DOHH2 (cell line): ENCODE results near the gene UPF2.

Experiments used
- H3F3A ChIP-seq: fragments of 200-600 bp; sonication (generic), shearing (Covaris generic); 2 replicates; pipeline ENCODE4 v1.6.0; 2016; ENCODE audit warnings: antibody characterized with exemption, mild to moderate bottlenecking; ENCODE audit not compliant: control insufficient read depth, insufficient read depth
- H3K27ac ChIP-seq: fragments of 200-600 bp; sonication (generic); 2 replicates; pipeline ENCODE4 v1.5.1; 2014; ENCODE audit warnings: low read depth, mild to moderate bottlenecking, low read length, moderate library complexity
- H3K27me3 ChIP-seq: fragments of 200-600 bp; sonication (generic); 2 replicates; pipeline ENCODE4 v1.6.1; 2014; ENCODE audit warnings: mild to moderate bottlenecking, low read length, mixed read lengths; ENCODE audit not compliant: control insufficient read depth
- H3K36me3 ChIP-seq: fragments of 200-600 bp; sonication (generic); 2 replicates; pipeline ENCODE4 v1.6.1; 2014; ENCODE audit warnings: mild to moderate bottlenecking, low read length, moderate library complexity, mixed read lengths; ENCODE audit not compliant: control insufficient read depth
- H3K4me1 ChIP-seq: fragments of 200-600 bp; sonication (generic); 2 replicates; pipeline ENCODE4 v1.6.1; 2014; ENCODE audit warnings: mild to moderate bottlenecking, low read length, mixed read lengths; ENCODE audit not compliant: control insufficient read depth
- H3K4me2 ChIP-seq: fragments of 200-600 bp; sonication (generic); 2 replicates; pipeline ENCODE4 v1.6.0; 2014; ENCODE audit warnings: mild to moderate bottlenecking, low read length, moderate library complexity
- H3K4me3 ChIP-seq: fragments of 200-600 bp; sonication (generic); 2 replicates; pipeline ENCODE4 v1.5.1; 2014; ENCODE audit warnings: mild to moderate bottlenecking, low read length, mixed read lengths
- H3K79me2 ChIP-seq: fragments of 200-600 bp; sonication (generic); 2 replicates; pipeline ENCODE4 v1.6.1; 2014; ENCODE audit warnings: mild to moderate bottlenecking, low read length, mixed read lengths; ENCODE audit not compliant: control insufficient read depth
- H3K9me2 ChIP-seq: fragments of 200-600 bp; sonication (generic); replicated peaks from 2 replicates; pipeline ENCODE4 v1.6.1; 2014; ENCODE audit warnings: mild to moderate bottlenecking, low read length, mixed read lengths; ENCODE audit not compliant: control insufficient read depth
- H3K9me3 ChIP-seq: fragments of 200-600 bp; sonication (generic); 2 replicates; pipeline ENCODE4 v1.6.1; 2014; ENCODE audit warnings: antibody characterized with exemption, low read length, mixed read lengths; ENCODE audit not compliant: control insufficient read depth, insufficient read depth
- H4K20me1 ChIP-seq: fragments of 200-600 bp; sonication (generic); 2 replicates; pipeline ENCODE4 v1.6.0; 2014; ENCODE audit warnings: low read depth, mild to moderate bottlenecking, antibody characterized with exemption, low read length, moderate library complexity; ENCODE audit not compliant: control insufficient read depth, insufficient read depth
- EZH2phosphoT487 ChIP-seq: fragments of 200-600 bp; sonication (generic); IDR thresholded peaks from 2 replicates; pipeline ENCODE4 v1.6.1; 2017; ENCODE audit warnings: borderline replicate concordance, mild to moderate bottlenecking, antibody characterized with exemption, low read length, moderate library complexity, mixed read lengths
- TF ChIP-seq, protein P1 (sequence below): fragments of 200-600 bp; sonication (generic); IDR thresholded peaks from one replicate; pipeline ENCODE4 v1.5.1; 2014; ENCODE audit warnings: antibody characterized with exemption, mild to moderate bottlenecking, low read depth, low read length; ENCODE audit not compliant: poor library complexity, severe bottlenecking

Gene UPF2

DNA sequence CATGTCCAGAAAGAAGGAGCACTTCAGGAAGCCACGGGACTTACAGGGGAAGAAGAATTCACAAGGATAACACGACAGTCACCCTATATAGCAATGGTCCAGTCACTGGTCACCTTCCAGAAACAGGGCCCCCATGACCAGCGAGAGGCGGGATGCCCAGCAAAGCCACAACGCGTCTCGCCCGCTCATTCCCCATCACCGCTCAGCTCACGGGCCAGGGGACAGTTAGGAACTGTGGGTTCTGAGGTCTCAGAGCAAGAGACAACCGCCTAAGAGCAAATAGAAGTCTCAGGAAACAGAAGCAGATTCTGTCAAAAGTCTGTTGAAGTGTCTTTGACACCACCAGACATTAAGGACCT, 147.5 kb downstream of the UPF2 start:
- no peaks in the 10 kb centered on the region for H3K79me2 ChIP-seq
- H3K36me3 ChIP-seq, result no peaks in the 10 kb centered on the region
- no peak for TF ChIP-seq EZH2phosphoT487
- TF ChIP-seq, protein P1, sequence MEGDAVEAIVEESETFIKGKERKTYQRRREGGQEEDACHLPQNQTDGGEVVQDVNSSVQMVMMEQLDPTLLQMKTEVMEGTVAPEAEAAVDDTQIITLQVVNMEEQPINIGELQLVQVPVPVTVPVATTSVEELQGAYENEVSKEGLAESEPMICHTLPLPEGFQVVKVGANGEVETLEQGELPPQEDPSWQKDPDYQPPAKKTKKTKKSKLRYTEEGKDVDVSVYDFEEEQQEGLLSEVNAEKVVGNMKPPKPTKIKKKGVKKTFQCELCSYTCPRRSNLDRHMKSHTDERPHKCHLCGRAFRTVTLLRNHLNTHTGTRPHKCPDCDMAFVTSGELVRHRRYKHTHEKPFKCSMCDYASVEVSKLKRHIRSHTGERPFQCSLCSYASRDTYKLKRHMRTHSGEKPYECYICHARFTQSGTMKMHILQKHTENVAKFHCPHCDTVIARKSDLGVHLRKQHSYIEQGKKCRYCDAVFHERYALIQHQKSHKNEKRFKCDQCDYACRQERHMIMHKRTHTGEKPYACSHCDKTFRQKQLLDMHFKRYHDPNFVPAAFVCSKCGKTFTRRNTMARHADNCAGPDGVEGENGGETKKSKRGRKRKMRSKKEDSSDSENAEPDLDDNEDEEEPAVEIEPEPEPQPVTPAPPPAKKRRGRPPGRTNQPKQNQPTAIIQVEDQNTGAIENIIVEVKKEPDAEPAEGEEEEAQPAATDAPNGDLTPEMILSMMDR, result no peak
- H3K4me3 ChIP-seq, result no peak overlapping the region
- H3K4me1 ChIP-seq, result no peaks in the 10 kb centered on the region
- H3K27me3 ChIP-seq, result no peaks in the 10 kb centered on the region
- no peaks in the 10 kb centered on the region for H3K9me3 ChIP-seq
- no peaks in the 10 kb centered on the region for H3K9me2 ChIP-seq
- H3K27ac ChIP-seq, result no peak overlapping the region
- H4K20me1 ChIP-seq, result no peaks in the 10 kb centered on the region
- no peaks in the 10 kb centered on the region for H3F3A ChIP-seq
- no peak overlapping the region for H3K4me2 ChIP-seq

DNA sequence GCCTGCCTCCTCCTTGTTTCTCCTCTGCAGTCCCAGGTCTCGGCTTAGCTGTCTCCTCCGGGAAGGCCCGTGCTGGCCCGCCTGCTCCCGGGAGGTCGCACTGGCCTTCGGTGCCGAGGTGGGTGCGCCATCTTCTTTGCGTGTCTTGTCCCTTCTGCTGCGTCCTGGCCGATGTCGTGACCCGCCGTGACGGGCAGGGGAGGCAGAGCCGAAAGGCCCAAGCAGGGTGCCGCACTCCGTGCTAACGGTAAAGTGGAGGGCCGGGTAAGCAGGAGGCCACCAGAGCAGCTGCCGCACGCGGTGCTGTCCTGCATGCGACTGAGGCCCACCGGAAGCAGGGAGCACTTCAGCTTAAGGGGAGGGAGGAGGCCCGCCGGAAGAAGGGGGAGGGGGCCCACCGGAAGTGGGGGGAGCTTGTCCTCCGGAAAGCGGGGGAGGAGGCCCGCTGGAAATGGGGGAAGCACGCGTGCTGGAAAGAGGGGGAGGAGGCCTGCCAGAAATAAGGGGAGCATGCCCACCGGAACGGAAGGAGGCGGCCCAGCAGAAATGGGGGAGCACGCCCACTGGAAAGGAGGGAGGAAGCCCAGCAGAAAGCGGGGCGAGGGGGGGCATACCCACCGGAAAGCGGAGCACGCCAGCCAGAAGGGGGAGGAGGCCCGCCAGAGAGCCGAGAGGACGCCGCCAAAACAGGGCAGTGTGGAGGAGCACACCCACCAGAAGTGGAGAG, 148.1 kb downstream of the UPF2 start:
- no peaks in the 10 kb centered on the region for H3K4me1 ChIP-seq
- no peak overlapping the region for H3K27ac ChIP-seq
- TF ChIP-seq EZH2phosphoT487, result no peak
- TF ChIP-seq, protein P1, result no peak
- no peaks in the 10 kb centered on the region for H3K9me2 ChIP-seq
- H3K4me2 ChIP-seq, result no peak overlapping the region
- no peaks in the 10 kb centered on the region for H4K20me1 ChIP-seq
- H3K27me3 ChIP-seq, result no peaks in the 10 kb centered on the region
- no peaks in the 10 kb centered on the region for H3K79me2 ChIP-seq
- H3K36me3 ChIP-seq, result no peaks in the 10 kb centered on the region
- H3K4me3 ChIP-seq, result no peak overlapping the region
- H3K9me3 ChIP-seq, result no peaks in the 10 kb centered on the region
- H3F3A ChIP-seq, result no peaks in the 10 kb centered on the region

DNA sequence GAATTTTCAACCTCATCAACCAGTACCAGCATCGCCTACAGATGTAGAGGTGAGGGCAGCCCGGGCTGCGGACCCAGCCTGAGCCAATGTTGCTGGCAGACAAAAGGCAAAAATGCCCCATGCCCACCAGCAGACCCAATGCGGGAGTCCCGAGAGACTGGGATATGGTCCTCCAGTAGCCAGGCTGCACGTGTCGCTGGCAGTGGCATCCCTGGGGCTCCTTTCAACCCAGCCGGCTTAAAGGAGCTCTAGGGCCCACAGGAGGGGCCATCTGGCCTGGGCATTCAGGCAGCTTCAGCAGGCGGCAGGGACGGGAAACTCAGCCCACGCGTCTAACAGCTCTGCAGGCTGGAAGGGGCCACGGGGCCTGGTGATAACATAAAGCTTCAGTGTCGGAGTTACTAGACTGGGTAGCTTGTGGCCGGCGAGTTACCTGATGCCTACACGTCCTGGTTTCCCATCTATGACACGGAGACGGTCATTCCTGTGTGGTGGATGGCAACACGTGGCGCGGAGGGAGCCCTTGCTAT, 148.8 kb downstream of the UPF2 start:
- no peaks in the 10 kb centered on the region for H3K36me3 ChIP-seq

More for the DNA sequence above, 148.8 kb downstream of the UPF2 start:
- Histone ChIP-seq H3K4me1 (no peaks in the 10 kb centered on the region), H3K9me3 (no peaks in the 10 kb centered on the region), H3K79me2 (no peaks in the 10 kb centered on the region), H3K27me3 (no peaks in the 10 kb centered on the region), H3K4me3 (no peak overlapping the region), H3K9me2 (no peaks in the 10 kb centered on the region), H3K4me2 (no peak overlapping the region), H4K20me1 (no peaks in the 10 kb centered on the region), H3K27ac (no peak overlapping the region), H3F3A (no peaks in the 10 kb centered on the region)
- TF ChIP-seq, protein P1, result no peak
- TF ChIP-seq EZH2phosphoT487, result no peak
